Activated CD4-positive, alpha-beta T cell treated with anti-CD3 and anti-CD28 coated beads, Interleukin-2, Interleukin-6, amounts not matched to agents 100 ng/mL and 50 ng/mL, durations not matched to agents 16 hours and 8 hours (primary cell): ENCODE data around the gene ACADM.
"Not testable (repeated sequence)": the region's sequence is repeated elsewhere in the genome, so short reads cannot be mapped to it uniquely, and the experiment has no call there.

Experiments
- DNase-seq: peaks from one replicate; pipeline ENCODE4 v3.0.0-alpha.2; 2020

The ACADM gene

GRCh38 chr1:75796376-75797272 is 72.1 kb downstream of the ACADM start, which contains the start of gene MSH4:
Gene MSH4, plus strand, starts transcription at chr1:75796882. Its CDS starts 104 bp downstream, at chr1:75796986.
- DNase-seq: no peak

GRCh38 chr1:75797273-75797588 is 72.7 kb downstream of the ACADM start:
- DNase-seq: peak; percentile 50

DNA sequence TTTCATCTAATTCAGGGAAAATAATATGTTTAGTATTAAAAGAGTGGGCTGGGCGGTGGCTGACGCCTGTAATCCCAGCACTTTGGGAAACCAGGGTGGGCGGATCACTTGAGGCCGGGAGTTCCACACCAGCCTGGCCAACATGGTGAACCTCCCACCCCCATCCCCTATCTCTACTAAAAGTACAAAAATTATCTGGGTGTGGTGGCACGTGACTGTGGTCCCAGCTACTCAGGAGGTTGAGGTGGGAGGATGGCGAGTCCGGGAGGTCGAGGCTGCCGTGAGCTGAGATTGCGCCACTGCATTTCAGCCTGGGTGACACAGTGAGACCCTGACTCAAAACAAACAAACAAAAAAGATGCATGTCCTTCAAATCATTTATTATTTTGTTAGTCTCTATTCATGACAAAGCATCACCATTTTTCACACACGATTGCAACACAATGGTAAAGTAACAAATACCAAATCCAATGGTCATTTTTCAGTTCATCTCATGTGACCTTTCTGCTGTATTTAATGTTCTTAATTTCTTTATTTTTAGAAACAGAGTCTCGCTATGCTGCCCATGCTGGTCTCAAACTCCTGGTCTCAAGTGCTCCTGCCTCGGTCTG is 73.2 kb downstream of the ACADM start:
- DNase-seq: no peak

DNA sequence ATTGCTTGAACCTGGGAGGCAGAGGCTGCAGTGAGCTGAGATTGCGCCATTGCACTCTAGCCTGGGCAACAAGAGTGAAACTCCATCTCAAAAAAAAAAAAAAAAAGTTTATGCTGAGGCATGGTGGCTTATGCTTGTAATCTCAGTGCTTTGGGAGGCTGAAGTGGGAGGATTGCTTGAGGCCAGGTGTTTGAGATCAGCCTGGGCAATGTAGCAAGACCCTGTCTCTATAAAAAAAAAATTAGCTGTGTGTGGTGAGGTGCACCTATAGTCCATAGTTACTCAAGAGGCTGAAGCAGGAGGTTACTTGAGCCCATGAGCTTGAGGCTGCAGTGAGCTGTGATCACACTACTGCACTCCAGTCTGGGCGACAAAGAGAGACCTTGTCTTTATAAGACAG is 77.0 kb downstream of the ACADM start:
- DNase-seq: not testable (repeated sequence)

DNA sequence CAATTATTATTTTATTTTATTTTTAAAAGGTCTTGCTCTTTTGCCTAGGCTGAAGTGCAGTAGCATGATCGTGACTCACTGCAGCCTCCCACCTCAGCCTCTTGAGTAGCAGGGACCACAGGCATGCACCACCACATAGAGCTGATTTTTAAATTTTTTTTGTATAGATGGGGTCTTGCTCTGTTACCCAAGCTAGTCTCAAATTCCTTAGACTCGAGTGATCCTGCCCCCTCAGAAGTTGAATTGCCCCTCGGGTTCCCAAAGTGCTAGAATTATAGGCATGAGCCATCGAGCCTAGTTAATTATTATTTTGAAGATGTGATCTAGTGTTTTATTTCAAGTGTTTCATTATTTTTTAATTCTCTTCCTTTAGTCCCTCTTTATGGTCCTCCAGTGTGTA is 84.4 kb downstream of the ACADM start:
- DNase-seq: no peak

- DNase-seq: not testable (repeated sequence)
These were observed 85.6 kb downstream of the ACADM start for GRCh38 chr1:75810113-75810512.

GRCh38 chr1:75811211-75811981 is 86.9 kb downstream of the ACADM start:
- DNase-seq: no peak

GRCh38 chr1:75812065-75812464 is 87.6 kb downstream of the ACADM start:
- no peak for DNase-seq
